SIG-M5 treated with dmso at 0.1 percent for 504 hours (cell line): ENCODE measurements around the gene NUB1.
A peak's percentile ranks its signal among the peaks of the same experiment; 100 is the strongest.

Experiments used
- DNase-seq: peaks from one replicate; lab custom pipeline; 2025; ENCODE audit not compliant: unreplicated experiment; lab: John Stamatoyannopoulos, UW

NUB1 gene

GRCh38 chr7:151313857-151314256, 27.8 kb upstream of the NUB1 start:
- no peak for DNase-seq

GRCh38 chr7:151314401-151314800, 27.2 kb upstream of the NUB1 start:
- DNase-seq = no peak

DNA sequence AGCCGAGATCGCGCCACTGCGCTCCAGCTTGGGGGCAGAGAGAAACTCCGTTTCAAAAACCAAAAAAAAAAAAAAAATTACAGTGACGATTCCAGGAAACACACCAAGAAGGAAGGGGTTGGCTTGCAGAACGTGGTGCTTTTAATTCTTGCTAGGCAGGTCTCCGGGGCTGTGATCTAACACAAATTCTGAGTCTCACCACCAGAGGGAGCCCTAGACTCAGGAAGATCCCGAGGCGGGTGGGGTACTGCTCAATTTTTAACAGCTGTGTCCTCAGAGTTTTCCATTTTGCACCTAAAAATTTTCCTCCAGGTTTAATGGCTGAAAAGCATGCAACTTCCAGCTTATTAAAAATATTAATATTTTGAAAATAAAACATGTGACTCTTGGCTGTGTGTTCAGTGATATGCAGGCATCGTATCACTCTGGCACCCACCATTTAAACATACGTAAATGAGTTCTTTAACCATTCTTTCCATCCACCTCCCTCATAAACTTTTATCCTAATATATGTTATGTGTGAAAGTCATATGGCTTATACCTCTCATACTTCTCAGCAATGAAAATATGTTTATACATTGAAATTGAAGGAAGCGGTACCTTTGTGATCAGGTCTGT, 26.5 kb upstream of the NUB1 start:
- DNase-seq = peak; percentile 69

- DNase-seq = no peak
These were observed 24.7 kb upstream of the NUB1 start for GRCh38 chr7:151316896-151317295.

DNA sequence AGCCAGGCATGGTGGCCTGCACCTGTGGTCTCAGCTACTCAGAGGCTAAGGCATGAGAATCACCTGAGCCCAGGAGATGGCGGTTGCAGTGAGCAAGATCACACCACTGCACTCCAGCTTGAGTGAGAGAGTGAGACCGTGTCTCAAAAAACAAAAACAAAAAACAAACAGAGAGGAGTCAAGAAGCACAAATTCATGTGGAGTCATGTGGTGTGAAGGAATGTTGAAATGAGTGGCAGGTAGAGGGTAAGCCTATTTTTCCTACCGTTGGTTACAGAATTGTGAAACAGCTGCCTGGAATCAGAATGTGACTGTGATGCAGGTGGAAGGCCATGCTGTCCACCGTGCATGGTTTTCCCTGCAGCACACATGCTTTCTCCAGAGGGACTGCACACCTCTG, 23.7 kb upstream of the NUB1 start:
- no peak for DNase-seq

DNA sequence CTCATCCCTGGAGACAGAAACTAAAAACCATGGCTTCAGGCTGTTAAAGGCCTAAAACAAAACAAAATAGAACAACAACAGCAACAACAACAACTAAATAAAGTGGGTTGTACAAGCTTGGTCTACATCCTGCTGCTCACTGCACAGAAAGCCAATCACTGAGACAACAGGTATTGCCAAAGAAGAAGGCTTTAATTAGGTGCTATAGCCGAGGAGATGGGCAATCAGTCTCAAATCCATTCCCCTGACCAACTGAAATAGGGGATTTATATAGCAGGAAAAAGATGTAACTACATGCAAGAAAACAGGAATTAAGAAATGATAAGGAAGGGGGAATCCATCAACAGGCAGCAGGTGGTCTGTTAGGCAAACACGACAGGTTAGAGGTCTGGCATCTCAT, 22.4 kb upstream of the NUB1 start:
- DNase-seq = no peak

DNA sequence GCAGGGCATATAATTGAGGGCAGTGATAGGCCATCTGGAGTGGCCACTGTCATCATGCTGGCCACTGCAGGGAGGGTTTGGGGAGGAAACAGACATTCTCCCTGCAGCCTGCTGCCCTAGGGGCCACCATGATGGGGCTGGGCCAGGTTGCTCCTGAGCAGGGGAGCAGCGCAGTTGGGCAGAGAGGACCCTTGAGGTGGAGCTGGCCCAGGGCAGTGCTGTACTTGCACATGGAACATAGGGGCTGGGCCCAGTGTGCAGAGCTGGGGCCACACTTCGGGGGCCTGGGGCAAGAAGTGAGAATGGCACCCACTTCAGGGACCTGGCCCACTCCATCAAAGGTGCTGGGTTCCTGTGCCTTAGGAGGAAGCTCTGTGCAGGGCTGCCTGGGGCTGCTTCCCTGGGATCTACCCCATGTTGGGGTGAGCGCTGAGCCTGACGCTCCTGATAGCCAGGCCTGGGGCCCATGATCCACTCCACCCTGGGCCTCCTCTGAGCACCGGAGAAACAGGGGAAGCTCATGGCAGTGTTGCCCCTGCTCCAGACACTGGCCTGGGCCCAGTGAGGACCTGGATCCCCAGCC, 21.3 kb upstream of the NUB1 start:
- no peak for DNase-seq

GRCh38 chr7:151321341-151321740, 20.3 kb upstream of the NUB1 start:
- DNase-seq = no peak

DNA sequence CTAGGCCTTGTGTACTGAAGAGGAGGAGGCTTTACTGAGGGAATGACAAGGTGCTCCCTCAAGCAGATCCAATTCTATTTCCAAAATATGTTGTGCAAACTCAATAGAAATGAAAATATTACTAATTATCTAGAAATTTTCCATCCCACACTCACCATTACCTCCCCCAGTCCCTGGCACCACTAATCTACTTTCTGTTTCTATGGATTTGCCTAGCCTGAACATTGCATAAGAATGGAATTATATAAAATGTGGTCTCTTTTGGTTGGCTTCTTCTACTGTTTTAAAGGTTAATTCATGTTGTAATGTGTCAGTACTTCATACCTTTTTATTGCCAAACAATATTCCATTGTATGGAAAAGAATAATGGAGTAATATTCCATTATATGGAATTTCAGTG, 18.7 kb upstream of the NUB1 start:
- DNase-seq = no peak

DNA sequence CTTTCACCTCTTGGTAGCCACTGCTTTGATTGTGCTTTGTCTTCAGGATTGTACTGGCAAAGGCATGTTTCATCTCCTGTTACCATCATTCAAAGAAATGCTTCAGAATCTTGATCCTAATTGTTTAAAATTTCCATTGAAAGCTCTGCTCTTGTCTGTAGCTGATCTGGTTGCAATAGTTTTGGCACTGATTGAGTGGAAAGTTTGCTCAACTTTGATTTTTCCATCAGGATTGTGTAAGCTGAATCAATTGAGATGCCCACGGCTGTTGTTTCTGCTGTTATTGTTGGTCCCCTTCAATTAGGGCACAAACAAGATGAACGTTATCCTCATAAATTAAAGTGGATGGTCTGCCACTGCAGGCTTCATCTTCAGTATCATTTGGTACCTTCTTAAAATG, 14.6 kb upstream of the NUB1 start:
- DNase-seq = no peak

DNA sequence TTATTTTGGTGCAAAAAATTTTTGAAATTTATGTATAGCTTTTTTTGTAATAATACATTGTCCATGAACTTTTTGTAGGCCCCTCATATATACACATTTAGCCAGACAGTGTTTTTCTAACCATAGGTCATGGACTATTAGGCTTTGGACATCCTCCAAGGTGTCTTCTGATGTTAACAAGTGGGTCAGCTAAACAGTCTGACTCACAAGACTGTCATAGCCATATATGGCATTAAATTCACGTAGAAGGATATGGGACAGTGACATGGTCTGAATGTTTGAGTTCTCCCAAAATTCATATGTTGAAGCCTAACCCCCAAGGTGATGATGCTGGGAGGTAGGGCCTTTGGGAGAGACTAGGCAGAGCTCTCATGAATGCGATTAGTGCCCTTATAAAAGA, 14.0 kb upstream of the NUB1 start:
- no peak for DNase-seq

- no peak for DNase-seq
These were observed 11.4 kb upstream of the NUB1 start for GRCh38 chr7:151330181-151330580.

DNA sequence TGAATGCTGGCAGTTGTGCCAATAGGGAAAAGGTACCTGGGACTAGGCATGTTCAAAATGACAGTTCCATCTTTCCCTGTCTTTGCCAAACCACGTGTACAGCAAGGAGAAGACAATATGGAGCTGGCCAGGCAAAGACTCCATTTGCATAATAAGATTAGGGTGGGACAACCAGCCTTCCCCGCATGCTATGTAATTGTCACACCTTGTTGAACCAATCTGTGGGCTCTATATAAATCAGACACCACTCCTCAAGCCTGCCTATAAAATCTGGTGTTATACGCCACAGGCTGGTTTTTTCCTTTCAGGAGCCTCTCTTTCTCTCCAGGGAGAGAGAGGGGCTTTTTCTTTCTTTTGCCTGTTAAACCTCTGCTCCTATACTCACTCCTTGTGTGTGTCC, 11.0 kb upstream of the NUB1 start:
- no peak for DNase-seq

- no peak for DNase-seq
These were observed 7.0 kb upstream of the NUB1 start for GRCh38 chr7:151334628-151335027.

DNA sequence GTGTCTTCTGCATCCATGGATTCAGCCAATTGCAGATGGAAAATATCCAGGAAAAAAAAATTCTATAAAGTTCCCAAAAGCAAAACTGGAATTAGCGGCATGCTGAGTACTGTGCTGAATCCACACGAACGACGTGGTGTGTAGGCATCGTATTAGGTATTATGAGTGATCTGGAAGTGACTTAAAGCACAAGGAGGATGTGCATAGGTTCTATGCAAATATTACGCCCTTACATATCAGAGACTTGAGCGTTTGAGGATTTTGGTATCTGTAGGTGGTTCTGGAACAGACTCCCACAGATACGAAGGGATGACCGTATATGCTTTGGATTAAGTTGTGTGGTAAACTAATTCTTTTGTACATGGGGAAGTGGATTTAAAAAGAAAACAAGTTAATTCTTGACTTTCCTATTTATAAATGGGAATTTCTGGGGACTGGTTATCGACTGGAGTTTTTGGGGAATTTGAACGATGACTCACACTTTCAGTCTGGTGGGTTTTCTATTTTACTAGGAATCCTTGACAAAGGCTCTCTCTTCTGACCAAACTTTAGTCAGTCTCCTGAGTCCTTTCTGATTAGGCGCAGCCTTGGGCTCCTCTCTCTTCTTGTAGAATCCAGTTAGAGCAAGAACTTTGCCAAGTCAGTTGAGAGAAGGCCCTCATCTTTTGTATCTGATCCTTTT, 5.4 kb upstream of the NUB1 start:
- no peak for DNase-seq

GRCh38 chr7:151337346-151337745, 4.3 kb upstream of the NUB1 start:
- no peak for DNase-seq

DNA sequence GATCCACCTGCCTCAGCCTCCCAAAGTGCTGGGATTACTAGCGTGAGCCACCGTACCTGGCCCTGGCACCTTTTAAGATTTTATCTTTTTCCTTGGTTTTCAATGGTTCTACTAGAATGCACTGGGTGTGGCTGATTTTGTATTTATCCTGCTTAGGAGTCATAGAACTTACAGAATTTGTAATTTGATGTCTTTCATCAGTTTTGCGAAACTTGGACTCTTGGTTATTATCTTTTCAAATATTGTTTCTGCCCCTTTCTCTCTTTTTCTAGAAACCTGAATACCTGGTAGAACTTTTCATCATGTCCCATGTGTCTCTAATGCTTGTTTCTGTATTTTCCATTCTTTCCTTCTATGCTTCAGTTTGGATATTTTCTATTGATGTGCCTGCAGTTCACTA, 2.8 kb upstream of the NUB1 start:
- DNase-seq = no peak

- DNase-seq = peak; percentile 87
These were observed 1.8 kb upstream of the NUB1 start for GRCh38 chr7:151339651-151340382.

DNA sequence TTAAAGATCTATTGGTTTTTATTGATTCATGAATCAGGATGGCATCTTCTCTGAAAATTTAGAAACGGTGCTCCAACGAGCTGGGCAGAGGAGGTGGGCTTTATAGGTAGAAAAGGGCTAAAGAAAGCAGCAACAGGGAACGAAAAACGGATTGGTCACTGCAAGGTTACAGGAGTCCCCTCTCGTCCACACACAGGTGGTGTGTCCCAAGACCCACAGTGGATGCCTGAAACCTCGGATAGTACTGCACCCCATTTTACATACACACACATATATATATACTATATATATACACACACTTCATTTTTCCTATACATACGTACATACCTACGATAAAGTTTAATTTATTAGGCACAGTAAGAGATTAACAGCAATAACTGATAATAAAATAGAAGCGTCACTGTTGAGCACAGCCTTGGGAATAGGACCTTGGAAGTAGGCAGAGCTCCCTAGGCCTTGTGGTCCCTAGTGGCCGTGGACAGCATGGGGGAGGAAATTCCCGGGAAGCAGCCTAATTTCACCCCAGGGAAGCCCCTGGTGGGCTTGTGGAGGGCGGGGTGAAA, 737 bp upstream of the NUB1 start:
- no peak for DNase-seq

- peak; percentile 28 for DNase-seq
These were observed 562 bp downstream of the NUB1 start for GRCh38 chr7:151342102-151342646.

DNA sequence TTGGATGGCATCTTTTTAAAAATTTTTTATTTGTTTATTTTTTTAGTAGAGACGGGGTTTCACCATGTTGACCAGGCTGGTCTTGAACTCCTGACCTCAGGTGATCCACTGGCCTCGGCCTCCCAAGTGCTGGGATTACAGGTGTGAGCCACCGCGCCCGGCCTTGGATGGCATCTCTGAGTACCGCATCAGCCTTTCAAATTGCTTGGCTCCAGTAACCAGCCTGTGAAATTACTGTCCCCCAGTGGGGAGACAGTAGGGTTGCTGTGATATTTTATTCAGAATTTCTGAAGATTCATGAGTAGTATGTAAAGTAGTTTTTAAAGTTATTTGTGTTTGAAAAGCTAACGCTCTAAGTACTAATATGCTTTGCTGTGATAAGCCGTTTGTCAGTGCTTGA, 1.2 kb downstream of the NUB1 start:
- DNase-seq = no peak
